LHCN-M2 (cell line): ENCODE results near the gene RAB3IL1. TPM values are rescaled to one million over a fixed set of nuclear protein-coding genes. Genes with fewer than 3 reads are reported as not detected.
"Not testable (repeated sequence)": the region's sequence is repeated elsewhere in the genome, so short reads cannot be mapped to it uniquely, and the experiment has no call there.

ENCODE experiments used
- DNase-seq: peaks from one replicate; pipeline ENCODE4 v3.0.0-alpha.2; 2012; ENCODE audit warnings: low read depth
- total RNA-seq: library from RNA; depleted of rRNA; stranded (reverse); fragments of >200 nt; gene quantifications from 2 replicates; pipeline ENCODE4 v1.2.3, GENCODE V29; 2014

The RAB3IL1 gene
- total RNA-seq, 1 experiment from 2014 or later, result 2.4 TPM

- DNase-seq, result peak; percentile 98
Observed at GRCh38 chr11:61887839-61888494, 29.4 kb downstream of the RAB3IL1 start.

GRCh38 chr11:61886643-61887042 lies 30.7 kb downstream of the RAB3IL1 start:
- DNase-seq, result no peak

DNA sequence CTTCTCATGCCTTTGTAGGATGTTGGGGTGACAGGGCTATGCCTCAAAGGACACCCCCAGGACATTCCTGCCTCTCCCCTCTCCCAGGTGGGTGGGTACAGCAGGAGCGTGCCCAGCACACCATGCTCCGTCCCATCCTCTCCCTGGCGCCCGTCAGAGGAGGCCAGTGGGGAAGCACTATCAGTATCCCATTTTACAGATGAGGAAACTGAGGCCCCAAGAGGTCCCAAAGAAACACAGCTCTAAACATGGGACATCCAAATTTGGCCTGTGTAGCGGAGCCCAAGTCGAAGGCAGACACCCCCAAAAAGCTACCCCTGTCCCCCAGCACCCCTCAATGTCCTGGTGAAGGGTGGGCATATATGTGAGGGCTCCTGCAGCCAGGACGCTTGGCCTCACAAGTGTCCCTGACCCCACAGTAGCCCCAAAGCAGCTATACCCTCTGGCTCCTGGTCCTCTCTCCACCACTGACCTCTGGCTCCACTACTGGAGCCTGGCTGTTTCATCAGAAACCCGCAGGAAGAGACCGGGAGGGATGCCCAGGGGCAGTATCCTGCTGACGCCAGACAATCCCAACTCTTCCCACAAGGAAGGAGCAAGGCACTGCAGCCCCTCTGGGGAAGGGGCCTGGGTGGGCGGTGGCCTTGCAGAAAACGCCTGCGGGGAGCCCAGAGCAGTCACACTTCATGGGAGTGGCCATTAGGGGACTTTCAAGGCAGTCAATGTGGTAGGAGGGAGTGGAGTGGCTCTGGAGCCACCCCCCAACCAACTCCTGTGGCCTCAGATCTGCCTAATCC lies 31.4 kb downstream of the RAB3IL1 start:
- DNase-seq, result no peak

- peak; percentile 68 for DNase-seq
Observed at GRCh38 chr11:61885166-61885778, 32.1 kb downstream of the RAB3IL1 start.

DNA sequence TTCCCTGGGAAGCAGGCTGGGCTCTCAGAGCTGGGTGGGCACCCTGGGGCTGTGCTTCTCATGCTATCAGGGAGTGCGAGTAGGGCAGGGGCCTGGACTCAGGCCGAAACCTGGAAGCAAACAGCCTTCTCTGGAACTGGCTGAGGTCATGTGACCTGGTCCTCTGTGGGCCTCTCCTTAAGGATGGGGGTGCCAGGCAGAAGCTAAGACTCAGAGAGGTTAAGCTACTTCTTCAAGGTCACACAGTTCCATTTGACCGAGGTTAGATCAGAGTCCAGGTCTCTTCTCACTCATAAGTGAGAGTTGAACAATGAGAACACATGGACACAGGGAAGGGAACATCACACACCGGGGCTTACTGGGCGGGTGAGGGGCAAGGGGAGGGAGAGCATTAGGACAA lies 33.4 kb downstream of the RAB3IL1 start:
- DNase-seq, result no peak

DNA sequence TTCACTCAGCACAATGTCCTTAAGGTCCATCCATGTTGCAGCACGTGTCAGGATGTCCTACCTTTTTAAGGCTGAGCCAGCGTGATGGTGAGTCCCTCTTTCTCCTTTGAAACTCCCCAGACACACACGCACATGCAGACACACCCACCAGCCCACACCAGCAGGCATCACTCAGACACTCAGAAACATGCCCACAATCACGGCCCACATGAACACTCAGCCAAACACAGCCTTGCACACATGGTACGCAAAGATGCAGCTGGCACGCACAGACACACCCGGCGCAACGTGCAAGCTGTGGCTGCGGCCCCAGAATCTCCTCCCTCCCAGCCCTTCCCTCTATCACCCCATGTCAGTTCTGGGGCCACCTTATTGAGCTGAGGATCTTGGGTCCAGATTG lies 34.0 kb downstream of the RAB3IL1 start:
- DNase-seq, result no peak

DNA sequence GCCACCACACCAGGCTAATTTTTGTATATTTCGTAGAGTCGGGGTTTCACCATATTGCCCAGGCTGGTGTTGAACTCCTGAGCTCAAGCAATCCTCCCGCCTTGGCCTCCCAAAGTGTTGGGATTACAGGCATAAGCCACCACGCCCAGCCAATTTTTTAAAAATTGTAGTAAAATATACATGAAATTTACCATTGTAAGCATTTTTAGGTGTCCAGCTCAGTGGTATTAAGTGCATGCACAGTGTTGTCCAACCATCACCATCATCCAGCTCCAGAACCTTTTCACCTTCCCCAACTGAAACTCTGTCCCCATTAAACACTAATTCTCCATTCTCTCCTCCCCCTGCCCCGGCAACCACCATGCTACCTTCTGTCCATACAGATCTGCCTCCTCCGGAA lies 34.5 kb downstream of the RAB3IL1 start:
- no peak for DNase-seq

DNA sequence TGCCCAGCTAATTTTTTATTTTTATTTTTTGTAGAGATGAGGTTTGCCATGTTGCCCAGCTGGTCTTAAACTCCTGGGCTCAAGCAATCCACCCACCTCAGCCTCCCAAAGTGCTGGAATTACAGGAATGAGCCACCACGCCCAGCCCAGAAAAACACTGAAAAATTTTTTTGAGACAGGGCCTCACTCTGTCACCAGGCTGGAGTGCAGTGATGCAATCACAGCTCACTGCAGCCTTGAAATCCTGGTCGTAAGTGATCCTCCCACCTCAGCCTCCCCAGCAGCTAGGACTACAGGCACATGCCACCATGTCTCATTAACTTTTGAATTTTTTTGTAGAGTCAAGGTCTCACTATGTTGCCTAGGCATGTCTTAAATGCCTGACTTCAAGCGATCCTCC lies 35.1 kb downstream of the RAB3IL1 start:
- DNase-seq, result not testable (repeated sequence)

DNA sequence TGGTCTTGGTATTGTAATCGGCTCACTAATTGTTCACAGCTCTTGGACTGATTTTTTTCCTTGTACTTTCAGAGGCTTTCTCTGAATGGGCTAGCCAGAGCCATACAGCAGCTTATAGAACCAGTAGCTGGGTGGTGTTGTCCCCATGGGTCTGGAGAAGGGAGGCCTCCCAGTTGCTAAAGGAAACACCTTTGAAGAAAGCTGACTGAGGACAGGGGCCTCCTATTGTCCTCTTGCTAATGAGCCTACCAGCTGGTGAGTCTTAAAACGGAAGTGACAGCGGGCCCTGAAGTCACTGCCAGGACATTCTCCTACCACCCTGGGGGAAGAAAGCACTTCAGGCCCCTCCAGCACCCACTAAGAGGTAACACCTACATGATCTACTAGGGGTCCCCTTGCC lies 36.0 kb downstream of the RAB3IL1 start:
- no peak for DNase-seq

GRCh38 chr11:61880454-61880853 lies 36.9 kb downstream of the RAB3IL1 start:
- no peak for DNase-seq

DNA sequence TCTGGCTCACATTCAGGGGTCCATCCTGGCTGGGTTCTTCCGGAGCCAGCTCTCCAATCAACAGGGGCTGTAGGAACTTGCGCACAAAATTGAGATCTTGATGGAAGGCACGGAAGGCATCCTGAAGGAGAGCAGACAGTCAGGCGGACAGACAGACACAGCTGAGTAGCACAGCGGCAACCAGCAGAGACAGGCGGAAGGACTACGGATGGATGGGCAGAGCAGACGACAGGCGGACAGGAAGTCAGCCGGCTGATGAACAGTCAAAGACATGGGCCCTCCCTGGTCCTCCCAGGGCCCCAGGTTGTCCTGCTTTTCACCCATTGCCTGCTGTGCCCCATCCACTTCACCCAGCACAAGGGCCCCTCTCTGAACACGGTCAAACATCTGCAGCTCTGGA lies 37.3 kb downstream of the RAB3IL1 start:
- no peak for DNase-seq

DNA sequence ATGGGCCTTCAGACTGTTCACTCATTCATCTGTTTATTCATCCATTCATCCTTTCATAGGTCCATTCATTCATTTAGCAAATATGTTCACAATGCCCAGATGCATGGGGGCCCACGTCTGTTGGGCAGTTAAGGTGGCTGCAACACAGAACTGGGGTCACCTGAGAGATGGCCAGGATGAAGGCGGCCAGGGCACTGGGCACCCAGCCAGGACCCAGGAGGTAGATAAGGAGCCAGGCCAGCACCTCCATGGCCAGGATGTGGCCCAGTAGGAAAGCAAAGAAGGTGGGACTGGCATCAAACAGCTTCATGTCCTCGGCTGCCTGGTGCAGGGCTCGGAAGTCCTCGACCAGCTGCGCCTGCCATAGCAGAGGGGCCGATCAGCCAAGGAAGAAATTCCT lies 38.2 kb downstream of the RAB3IL1 start:
- no peak for DNase-seq

GRCh38 chr11:61875698-61876097 lies 41.7 kb downstream of the RAB3IL1 start:
- DNase-seq, result no peak

GRCh38 chr11:61874853-61875252 lies 42.5 kb downstream of the RAB3IL1 start:
- DNase-seq, result no peak

DNA sequence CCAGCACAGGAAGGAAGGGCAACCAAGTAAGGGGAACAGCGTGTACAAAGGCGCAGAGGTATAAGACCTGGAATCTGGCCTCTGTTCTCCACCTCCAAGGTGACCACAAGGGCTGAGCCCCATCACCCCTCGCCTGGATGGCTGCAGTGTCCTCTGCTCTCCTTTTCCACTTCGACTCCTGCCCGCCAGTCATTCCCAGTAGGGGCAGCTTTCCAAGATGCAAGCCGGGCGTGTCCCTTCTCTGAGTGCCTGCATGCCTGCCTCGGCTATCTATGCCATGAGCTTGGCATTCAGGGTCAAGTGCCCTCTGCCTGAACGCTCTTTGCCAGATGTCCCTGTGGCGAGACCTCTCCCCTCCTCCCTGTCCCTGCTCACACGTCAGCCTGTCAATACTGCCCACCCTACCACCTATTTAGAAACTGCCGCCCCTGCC lies 43.0 kb downstream of the RAB3IL1 start:
- no peak for DNase-seq

DNA sequence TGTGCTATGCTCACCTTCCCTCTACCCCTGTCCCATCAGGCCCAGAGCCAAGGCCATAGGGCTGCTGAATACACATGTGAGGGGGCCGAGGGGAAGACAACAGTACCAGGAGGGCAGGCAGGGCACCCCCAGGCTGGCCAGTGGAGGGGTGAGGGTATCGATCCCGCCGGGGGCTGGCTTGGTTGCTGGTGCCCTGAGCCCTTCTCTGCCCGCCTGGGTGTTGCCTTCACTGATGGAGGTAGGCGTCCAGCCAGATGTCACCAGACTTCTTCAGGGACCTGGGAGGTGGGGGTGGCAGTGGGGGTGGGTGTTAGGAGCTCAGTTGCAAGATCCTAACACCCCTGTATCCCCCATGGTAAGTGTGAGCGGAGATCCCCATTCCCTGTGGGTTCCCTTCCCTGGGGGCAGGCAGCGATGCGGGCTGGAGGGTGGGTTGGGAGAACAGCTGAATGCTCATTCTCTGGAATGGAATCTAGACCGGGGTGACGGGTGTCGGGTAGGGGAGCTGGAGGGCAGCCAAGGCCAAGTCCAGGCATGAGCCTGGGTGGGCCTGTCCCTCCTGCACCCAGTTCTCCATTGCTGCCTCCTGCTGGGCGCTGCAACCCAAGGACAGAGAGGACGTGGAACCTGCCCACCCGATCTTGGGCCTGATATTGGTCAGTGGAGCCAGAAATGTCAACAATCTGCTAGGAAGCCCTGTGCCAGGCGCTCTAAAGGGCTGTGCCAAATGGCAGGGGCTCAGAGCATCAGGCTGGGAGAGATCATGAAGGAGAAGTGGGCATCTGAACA lies 43.6 kb downstream of the RAB3IL1 start:
- DNase-seq, result no peak

DNA sequence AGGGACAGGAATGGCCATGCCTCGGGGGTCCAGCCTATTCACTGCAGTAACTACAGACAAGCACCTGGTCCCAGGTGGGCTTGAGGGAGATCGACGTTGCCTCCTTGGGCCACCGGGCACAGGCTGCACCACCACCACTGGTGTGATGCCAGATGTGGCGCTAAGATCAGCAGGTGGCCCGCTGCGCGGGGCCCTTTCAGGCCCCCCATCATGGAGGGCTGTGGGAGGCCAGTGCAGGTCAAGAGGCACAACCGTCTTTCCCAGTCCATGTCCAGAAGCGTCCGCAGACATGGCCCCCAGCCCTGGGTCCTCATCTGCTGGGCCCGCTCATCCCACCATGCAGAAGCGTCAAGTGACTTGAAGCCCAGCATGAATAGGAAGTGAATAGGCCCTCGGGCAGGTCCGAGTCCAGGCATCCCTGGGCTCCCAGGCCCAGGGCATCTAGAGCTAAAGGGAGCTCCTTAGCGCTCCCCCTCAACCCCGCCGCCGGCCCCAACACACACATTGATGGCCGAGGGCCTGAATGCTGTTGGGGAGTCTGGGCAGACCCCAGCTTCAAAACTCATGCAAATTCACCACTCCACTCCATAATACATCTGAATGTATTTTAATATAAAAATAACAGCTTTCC lies 44.3 kb downstream of the RAB3IL1 start:
- DNase-seq, result no peak

DNA sequence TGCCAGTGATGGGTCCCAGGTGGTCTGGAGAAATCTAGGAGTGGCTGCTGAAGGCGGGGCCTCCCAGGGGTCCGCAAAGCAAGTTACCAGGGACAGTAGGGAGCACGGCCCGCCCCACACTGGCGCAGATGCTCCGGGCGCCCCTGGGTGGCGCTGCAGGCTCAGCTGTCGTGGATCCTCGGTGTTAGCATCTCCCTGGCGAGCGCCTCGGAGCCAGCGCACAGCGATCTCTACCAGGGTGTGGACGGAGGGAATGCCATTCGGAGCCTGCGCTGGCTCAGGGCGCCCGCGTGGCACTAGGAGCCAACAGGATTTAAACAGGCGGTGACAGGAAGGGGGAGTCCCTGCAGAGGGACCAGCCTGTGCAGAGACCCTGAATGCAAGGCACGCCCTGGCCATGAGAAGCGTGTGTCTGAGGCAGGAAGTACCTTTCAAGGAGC lies 46.2 kb downstream of the RAB3IL1 start:
- DNase-seq, result peak; percentile 74

DNA sequence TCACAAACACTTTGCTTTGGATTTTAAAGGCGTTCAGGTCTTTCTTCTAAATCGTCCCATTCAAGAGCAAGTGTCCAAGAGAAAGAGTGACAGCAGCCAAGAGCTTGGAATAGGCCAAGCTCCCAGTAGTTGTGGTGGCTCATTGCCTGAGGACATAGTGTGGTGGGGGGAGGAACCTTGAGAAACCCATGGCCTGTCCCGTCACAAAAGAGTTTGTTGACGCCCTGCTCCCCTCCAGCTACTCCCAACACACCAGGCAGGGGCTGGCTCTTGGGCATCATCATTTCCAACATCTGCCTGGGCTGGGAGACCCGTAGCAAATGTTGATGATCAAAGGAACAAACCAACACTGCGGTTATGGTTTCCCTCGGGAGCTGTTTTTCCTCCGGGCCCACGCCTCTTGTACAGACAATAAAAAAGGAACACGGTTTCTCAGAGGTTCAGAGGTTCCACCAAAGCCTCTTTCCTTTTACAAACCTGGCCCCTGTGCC lies 46.8 kb downstream of the RAB3IL1 start:
- peak; percentile 37 for DNase-seq

GRCh38 chr11:61869708-61870451 lies 47.5 kb downstream of the RAB3IL1 start:
- DNase-seq, result no peak

DNA sequence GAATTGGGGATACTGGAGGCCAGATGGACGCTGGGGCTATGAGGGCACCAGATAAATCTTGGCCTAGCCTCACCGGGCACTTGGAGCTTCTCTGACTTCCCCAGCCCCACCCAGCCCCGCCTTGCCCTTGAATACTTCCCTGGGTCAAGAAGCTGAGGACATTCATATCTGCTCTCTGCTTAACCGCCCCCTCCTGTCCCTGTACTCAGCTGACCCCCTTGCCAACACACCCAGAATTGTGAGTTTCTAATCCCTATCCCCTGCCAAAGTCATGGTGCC lies 48.0 kb downstream of the RAB3IL1 start:
- no peak for DNase-seq
